HEK293 (cell line): ENCODE data around the gene MAT2A.

Source experiments
- CTCF ChIA-PET: fragments of 350-600 bp; formaldehyde crosslinking; extraction: SDS; loops from one replicate; lab custom pipeline; 2021; ENCODE audit warnings: antibody characterized with exemption; lab: Yijun Ruan, JAX
- POLR2A ChIA-PET: fragments of 300-600 bp; formaldehyde crosslinking; extraction: SDS; loops from one replicate; lab custom pipeline; 2020; ENCODE audit warnings: antibody characterized with exemption, inconsistent platforms; lab: Yijun Ruan, JAX
- H3K27ac ChIP-seq: fragments of 200-500 bp; sonication (Bioruptor generic); 2 replicates; pipeline ENCODE4 v1.5.1; 2014; ENCODE audit warnings: low read depth, low read length, control low read depth, inconsistent platforms; ENCODE audit errors: extremely low read depth
- H3K36me3 ChIP-seq, 2 experiments: fragments of 200-500 bp in 1 of 2; sonication (Bioruptor generic) in 1 of 2; 1 replicate in 1 of 2; 2 replicates in 1 of 2; pipeline ENCODE4 v1.5.1; 2014 to 2017; ENCODE audit warnings: inconsistent platforms in 2 of 2, low read length in 2 of 2; ENCODE audit not compliant: control insufficient read depth in 2 of 2, insufficient read depth in 1 of 2
- H3K4me1 ChIP-seq: fragments of 200-500 bp; sonication (Bioruptor generic); 2 replicates; pipeline ENCODE4 v1.5.1; 2014; ENCODE audit warnings: mild to moderate bottlenecking, low read length, inconsistent platforms; ENCODE audit not compliant: control insufficient read depth, insufficient read depth
- H3K4me3 ChIP-seq: 2 replicates; pipeline ENCODE4 v1.5.1; 2011; ENCODE audit warnings: low read depth, mild to moderate bottlenecking, control low read depth, low read length, moderate library complexity
- H3K9me3 ChIP-seq: fragments of 200-500 bp; sonication (Bioruptor generic); 2 replicates; pipeline ENCODE4 v1.5.1; 2014; ENCODE audit warnings: low read depth, low read length, inconsistent platforms; ENCODE audit not compliant: control insufficient read depth, insufficient read depth
- AEBP2 ChIP-seq: fragments of 450-650 bp; formaldehyde crosslinking; IDR thresholded peaks from 2 replicates; pipeline ENCODE4 v1.5.1; 2016; ENCODE audit warnings: missing biosample characterization, missing genetic modification characterization, borderline replicate concordance
- GLI4 ChIP-seq: fragments of 450-650 bp; formaldehyde crosslinking; IDR thresholded peaks from 2 replicates; pipeline ENCODE4 v1.5.1; 2016; ENCODE audit warnings: missing biosample characterization, missing genetic modification characterization
- HOXD13 ChIP-seq: sonication (generic); formaldehyde crosslinking; IDR thresholded peaks from 2 replicates; pipeline ENCODE4 v1.8.0; 2022; ENCODE audit warnings: missing genetic modification reagents, borderline replicate concordance
- KLF9 ChIP-seq: fragments of 450-650 bp; formaldehyde crosslinking; IDR thresholded peaks from 2 replicates; pipeline ENCODE4 v1.5.1; 2016; ENCODE audit warnings: missing biosample characterization, missing genetic modification characterization, low read depth
- OVOL3 ChIP-seq: fragments of 450-650 bp; formaldehyde crosslinking; IDR thresholded peaks from 2 replicates; pipeline ENCODE4 v1.5.1; 2016; ENCODE audit warnings: missing biosample characterization, missing genetic modification characterization
- PRDM10 ChIP-seq: fragments of 450-650 bp; formaldehyde crosslinking; IDR thresholded peaks from 2 replicates; pipeline ENCODE4 v1.5.1; 2016; ENCODE audit warnings: missing biosample characterization, missing genetic modification characterization
- SALL2 ChIP-seq: fragments of 450-650 bp; formaldehyde crosslinking; IDR thresholded peaks from 2 replicates; pipeline ENCODE4 v1.5.0; 2017; ENCODE audit warnings: missing biosample characterization, mild to moderate bottlenecking, missing genetic modification characterization, borderline replicate concordance
- SCRT1 ChIP-seq: fragments of 450-650 bp; formaldehyde crosslinking; IDR thresholded peaks from 2 replicates; pipeline ENCODE4 v1.5.1; 2016; ENCODE audit warnings: missing biosample characterization, missing genetic modification characterization, borderline replicate concordance
- SETDB1 ChIP-seq: IDR thresholded peaks from one replicate; pipeline ENCODE4 v1.6.1; 2017; ENCODE audit warnings: mild to moderate bottlenecking, low read length, moderate library complexity, mixed read lengths; ENCODE audit not compliant: insufficient read length
- ZBTB20 ChIP-seq: fragments of 450-650 bp; formaldehyde crosslinking; IDR thresholded peaks from 2 replicates; pipeline ENCODE4 v1.5.1; 2016; ENCODE audit warnings: missing biosample characterization, missing genetic modification characterization
- ZBTB26 ChIP-seq: fragments of 450-650 bp; formaldehyde crosslinking; optimal IDR thresholded peaks from 2 replicates; pipeline ENCODE3; 2016; ENCODE audit warnings: missing biosample characterization, mild to moderate bottlenecking, missing genetic modification characterization
- ZEB2 ChIP-seq: fragments of 450-650 bp; formaldehyde crosslinking; IDR thresholded peaks from 2 replicates; pipeline ENCODE4 v1.5.1; 2016; ENCODE audit warnings: missing biosample characterization, missing genetic modification characterization
- ZFP41 ChIP-seq: fragments of 450-650 bp; formaldehyde crosslinking; IDR thresholded peaks from 2 replicates; pipeline ENCODE4 v1.5.1; 2016; ENCODE audit warnings: missing biosample characterization, missing genetic modification characterization, borderline replicate concordance
- ZNF132 ChIP-seq: fragments of 450-650 bp; formaldehyde crosslinking; IDR thresholded peaks from 2 replicates; pipeline ENCODE4 v1.5.1; 2017; ENCODE audit warnings: missing biosample characterization, missing genetic modification characterization, borderline replicate concordance
- ZNF138 ChIP-seq: fragments of 450-650 bp; formaldehyde crosslinking; IDR thresholded peaks from 2 replicates; pipeline ENCODE4 v1.5.1; 2016; ENCODE audit warnings: missing biosample characterization, missing genetic modification characterization, borderline replicate concordance
- ZNF223 ChIP-seq: fragments of 450-650 bp; formaldehyde crosslinking; IDR thresholded peaks from 2 replicates; pipeline ENCODE4 v1.5.1; 2016; ENCODE audit warnings: missing biosample characterization, missing genetic modification characterization
- ZNF23 ChIP-seq: fragments of 450-650 bp; formaldehyde crosslinking; IDR thresholded peaks from 2 replicates; pipeline ENCODE4 v1.5.1; 2016; ENCODE audit warnings: missing biosample characterization, missing genetic modification characterization, borderline replicate concordance
- ZNF266 ChIP-seq: fragments of 450-650 bp; formaldehyde crosslinking; IDR thresholded peaks from 2 replicates; pipeline ENCODE4 v1.5.1; 2016; ENCODE audit warnings: missing biosample characterization, missing genetic modification characterization, low read depth
- ZNF292 ChIP-seq: fragments of 450-650 bp; formaldehyde crosslinking; IDR thresholded peaks from 2 replicates; pipeline ENCODE4 v1.5.1; 2016; ENCODE audit warnings: low read depth, missing biosample characterization, missing genetic modification characterization, borderline replicate concordance
- ZNF391 ChIP-seq: fragments of 450-650 bp; formaldehyde crosslinking; IDR thresholded peaks from 2 replicates; pipeline ENCODE4 v1.5.1; 2016; ENCODE audit warnings: low read depth, missing biosample characterization, missing genetic modification characterization, borderline replicate concordance
- ZNF433 ChIP-seq: fragments of 450-650 bp; formaldehyde crosslinking; IDR thresholded peaks from 2 replicates; pipeline ENCODE4 v1.5.1; 2016; ENCODE audit warnings: missing biosample characterization, missing genetic modification characterization, low read depth
- ZNF473 ChIP-seq: fragments of 450-650 bp; formaldehyde crosslinking; IDR thresholded peaks from 2 replicates; pipeline ENCODE4 v1.5.1; 2017; ENCODE audit warnings: missing biosample characterization, missing genetic modification characterization
- ZNF510 ChIP-seq: fragments of 450-650 bp; formaldehyde crosslinking; IDR thresholded peaks from 2 replicates; pipeline ENCODE4 v1.5.1; 2018; ENCODE audit warnings: mild to moderate bottlenecking, missing genetic modification characterization, missing biosample characterization; ENCODE audit not compliant: insufficient replicate concordance
- ZNF530 ChIP-seq: fragments of 450-650 bp; formaldehyde crosslinking; IDR thresholded peaks from 2 replicates; pipeline ENCODE4 v1.5.1; 2016; ENCODE audit warnings: low read depth, missing biosample characterization, missing genetic modification characterization
- ZNF580 ChIP-seq: fragments of 450-650 bp; formaldehyde crosslinking; IDR thresholded peaks from 2 replicates; pipeline ENCODE4 v1.5.1; 2016; ENCODE audit warnings: missing biosample characterization, missing genetic modification characterization
- ZNF621 ChIP-seq: fragments of 450-650 bp; formaldehyde crosslinking; IDR thresholded peaks from 2 replicates; pipeline ENCODE4 v1.5.1; 2017; ENCODE audit warnings: missing biosample characterization, missing genetic modification characterization
- ZNF624 ChIP-seq: fragments of 450-650 bp; formaldehyde crosslinking; IDR thresholded peaks from 2 replicates; pipeline ENCODE4 v1.5.1; 2017; ENCODE audit warnings: missing biosample characterization, missing genetic modification characterization
- ZNF701 ChIP-seq: fragments of 450-650 bp; formaldehyde crosslinking; IDR thresholded peaks from 2 replicates; pipeline ENCODE4 v1.5.1; 2016; ENCODE audit warnings: missing biosample characterization, missing genetic modification characterization
- ZSCAN5A ChIP-seq: fragments of 450-650 bp; formaldehyde crosslinking; IDR thresholded peaks from 2 replicates; pipeline ENCODE4 v1.5.1; 2016; ENCODE audit warnings: missing biosample characterization, missing genetic modification characterization

Gene MAT2A

GRCh38 chr2:85539361-85540132 lies 579 bp downstream of the MAT2A start:
- ChIA-PET POLR2A (interaction anchor here (0.6 to 5.3 kb wide), 53 partner anchors 9 to 566 kb away, joined by 3 to 106 read pairs (median 6); partner anchors contain the start of genes C2orf68, ELMOD3, GGCX and POLR1A), CTCF (interaction anchor here (0.7 to 9.1 kb wide), 6 partner anchors 9 to 186 kb away, joined by 3 to 73 read pairs (median 3); partner anchors contain the start of gene SH2D6)
- no peaks in the 10 kb centered on the region for H3K9me3 ChIP-seq
- H3K4me3 ChIP-seq = peak overlapping the region; percentile 98
- H3K36me3 ChIP-seq = peaks cover 21 to 51% of the 10 kb centered on the region in 2 experiments
- peak overlapping the region; percentile 99 for H3K27ac ChIP-seq
- 0 out of 2 replicates have a peak, but pooled peaks cover 2% of the 10 kb centered on the region for H3K4me1 ChIP-seq
- no peak for TF ChIP-seq OVOL3 (tag by site-specific recombination)
- TF ChIP-seq GLI4 (tag by site-specific recombination) = no peak
- TF ChIP-seq ZNF292 (tag by site-specific recombination) = no peak
- TF ChIP-seq ZNF510 (tag by site-specific recombination) = no peak
- TF ChIP-seq ZNF530 (tag by site-specific recombination) = no peak
- TF ChIP-seq AEBP2 (tag by site-specific recombination) = no peak
- no peak for TF ChIP-seq ZNF138 (tag by site-specific recombination)
- TF ChIP-seq ZNF266 (tag by site-specific recombination) = no peak
- no peak for TF ChIP-seq ZNF621 (tag by site-specific recombination)
- TF ChIP-seq ZEB2 (tag by site-specific recombination) = no peak
- no peak for TF ChIP-seq ZNF473 (tag by site-specific recombination)
- TF ChIP-seq ZNF624 (tag by site-specific recombination) = no peak
- no peak for TF ChIP-seq SETDB1
- TF ChIP-seq HOXD13 (CRISPR knock-in tag) = no peak
- TF ChIP-seq ZNF391 (tag by site-specific recombination) = no peak; the same call in 1 of the 2 replicates
- no peak for TF ChIP-seq ZNF701
- TF ChIP-seq ZSCAN5A (tag by site-specific recombination) = no peak
- TF ChIP-seq ZNF223 (tag by site-specific recombination) = no peak
- TF ChIP-seq SCRT1 = no peak
- peak; percentile 97 for TF ChIP-seq ZBTB26 (tag by site-specific recombination)
- TF ChIP-seq ZNF132 (tag by site-specific recombination) = no peak
- no peak for TF ChIP-seq PRDM10 (tag by site-specific recombination)
- no peak for TF ChIP-seq ZNF433 (tag by site-specific recombination)
- TF ChIP-seq ZBTB20 = no peak
- TF ChIP-seq ZNF580 = no peak
- no peak for TF ChIP-seq ZFP41 (tag by site-specific recombination)
- TF ChIP-seq SALL2 = 0 out of 2 replicates have a peak, but pooled peaks have one; percentile 6
- peak; percentile 23; the same call in 1 of the 2 replicates for TF ChIP-seq KLF9 (tag by site-specific recombination)
- no peak for TF ChIP-seq ZNF23 (tag by site-specific recombination)
